NK-92 (cell line): ENCODE data around the gene S100A14.
"Not testable (repeated sequence)": the region's sequence is repeated elsewhere in the genome, so short reads cannot be mapped to it uniquely, and the experiment has no call there.

Experiments used
- DNase-seq: peaks from one replicate; lab custom pipeline; 2025; ENCODE audit not compliant: unreplicated experiment; lab: John Stamatoyannopoulos, UW

The S100A14 gene

GRCh38 chr1:153588482-153588881 is 27.6 kb downstream of the S100A14 start:
- no peak for DNase-seq

- not testable (repeated sequence) for DNase-seq
These were observed 28.1 kb downstream of the S100A14 start for GRCh38 chr1:153588033-153588432.

GRCh38 chr1:153587314-153587713 is 28.8 kb downstream of the S100A14 start:
- DNase-seq, result no peak

GRCh38 chr1:153586347-153586746 is 29.8 kb downstream of the S100A14 start:
- DNase-seq, result no peak

GRCh38 chr1:153585006-153585405 is 31.1 kb downstream of the S100A14 start:
- DNase-seq, result no peak

GRCh38 chr1:153583976-153584375 is 32.1 kb downstream of the S100A14 start:
- no peak for DNase-seq

- DNase-seq, result not testable (repeated sequence)
These were observed 32.6 kb downstream of the S100A14 start for GRCh38 chr1:153583514-153583913.

- DNase-seq, result not testable (repeated sequence)
These were observed 33.3 kb downstream of the S100A14 start for GRCh38 chr1:153582836-153583235.

- DNase-seq, result no peak
These were observed 37.2 kb downstream of the S100A14 start for GRCh38 chr1:153578936-153579335.

GRCh38 chr1:153578490-153578889 is 37.6 kb downstream of the S100A14 start:
- no peak for DNase-seq

GRCh38 chr1:153577624-153578051 is 38.5 kb downstream of the S100A14 start:
- no peak for DNase-seq

- DNase-seq, result no peak
These were observed 39.0 kb downstream of the S100A14 start for GRCh38 chr1:153577138-153577537.

- DNase-seq, result not testable (repeated sequence)
These were observed 40.6 kb downstream of the S100A14 start for GRCh38 chr1:153575497-153575896.

- not testable (repeated sequence) for DNase-seq
These were observed 41.0 kb downstream of the S100A14 start for GRCh38 chr1:153575081-153575491.

GRCh38 chr1:153573351-153573750 is 42.8 kb downstream of the S100A14 start:
- no peak for DNase-seq

- no peak for DNase-seq
These were observed 43.5 kb downstream of the S100A14 start for GRCh38 chr1:153572569-153573015.

- no peak for DNase-seq
These were observed 44.4 kb downstream of the S100A14 start for GRCh38 chr1:153571706-153572105.

- DNase-seq, result no peak
These were observed 45.3 kb downstream of the S100A14 start for GRCh38 chr1:153570874-153571273.

GRCh38 chr1:153569465-153569864 is 46.7 kb downstream of the S100A14 start:
- DNase-seq, result no peak

GRCh38 chr1:153568367-153569099 is 47.6 kb downstream of the S100A14 start:
- no peak for DNase-seq

GRCh38 chr1:153567621-153568366 is 48.3 kb downstream of the S100A14 start:
- DNase-seq, result no peak
